ENCODE data around the gene CDK1.

CDK1 gene

GRCh38 chr10:60762554-60762953 lies 15.7 kb upstream of the CDK1 start:
- DNase-seq (ENCODE audit: extremely low spot score), result no peak
- POLR2A ChIA-PET, result interaction anchor here (1.0 kb wide), 1 partner anchor 16 kb away, joined by 4 read pairs; the partner anchor contains the start of gene CDK1
- CTCF ChIA-PET, result no interaction called here
- TF ChIP-seq CTBP1 (IDR thresholded peaks at IDR 0.05; ENCODE audit: borderline replicate concordance) (no peak), FOXA1 (IDR thresholded peaks at IDR 0.05) (no peak), SUZ12 (IDR thresholded peaks at IDR 0.05) (no peak), NFRKB (IDR thresholded peaks at IDR 0.05) (no peak), PKNOX1 (IDR thresholded peaks at IDR 0.05) (no peak), FOXK2 (IDR thresholded peaks at IDR 0.05) (no peak), HDGF (IDR thresholded peaks at IDR 0.05; ENCODE audit: borderline replicate concordance) (no peak), LEF1 (IDR thresholded peaks at IDR 0.05; ENCODE audit: borderline replicate concordance) (no peak), ELF4 (IDR thresholded peaks at IDR 0.05) (no peak), TARDBP (IDR thresholded peaks at IDR 0.05) (no peak), FOXM1 (IDR thresholded peaks at IDR 0.05; ENCODE audit: borderline replicate concordance) (no peak), BHLHE40 (IDR thresholded peaks at IDR 0.05; ENCODE audit: borderline replicate concordance) (no peak), ARNT (IDR thresholded peaks at IDR 0.05) (no peak), ZNF384 (IDR thresholded peaks at IDR 0.05) (no peak), SP1 (IDR thresholded peaks at IDR 0.05) (no peak)

GRCh38 chr10:60767424-60767823 lies 10.9 kb upstream of the CDK1 start:
- POLR2A ChIA-PET, result no interaction called here
- CTCF ChIA-PET, result no interaction called here
- DNase-seq (ENCODE audit: extremely low spot score), result no peak
- TF ChIP-seq CTBP1 (IDR thresholded peaks at IDR 0.05; ENCODE audit: borderline replicate concordance) (no peak), ARNT (IDR thresholded peaks at IDR 0.05) (no peak), BHLHE40 (IDR thresholded peaks at IDR 0.05; ENCODE audit: borderline replicate concordance) (no peak), SUZ12 (IDR thresholded peaks at IDR 0.05) (no peak), ELF4 (IDR thresholded peaks at IDR 0.05) (no peak)

GRCh38 chr10:60769406-60769805 lies 8.9 kb upstream of the CDK1 start:
- POLR2A ChIA-PET, result interaction anchor here (2.3 kb wide), 1 partner anchor 9 kb away, joined by 8 read pairs; the partner anchor contains the start of gene CDK1
- DNase-seq (ENCODE audit: extremely low spot score), result no peak
- TF ChIP-seq SUZ12 (IDR thresholded peaks at IDR 0.05), result no peak
- no peak for TF ChIP-seq ELF4 (IDR thresholded peaks at IDR 0.05)
- TF ChIP-seq FOXA1 (IDR thresholded peaks at IDR 0.05), result no peak
- no peak for TF ChIP-seq NFRKB (IDR thresholded peaks at IDR 0.05)
- TF ChIP-seq FOXM1 (IDR thresholded peaks at IDR 0.05; ENCODE audit: borderline replicate concordance), result no peak
- TF ChIP-seq TARDBP (IDR thresholded peaks at IDR 0.05), result no peak
- no peak for TF ChIP-seq FOXK2 (IDR thresholded peaks at IDR 0.05)
- no peak for TF ChIP-seq CTBP1 (IDR thresholded peaks at IDR 0.05; ENCODE audit: borderline replicate concordance)
- TF ChIP-seq L3MBTL2 (conservative IDR thresholded peaks at IDR 0.05), result no peak
- TF ChIP-seq BHLHE40 (IDR thresholded peaks at IDR 0.05; ENCODE audit: borderline replicate concordance), result no peak
- CTCF ChIA-PET, result interaction anchor here (0.7 to 1.1 kb wide), 5 partner anchors 43 to 556 kb away, joined by 3 to 5 read pairs (median 3); no protein-coding TSS in a partner anchor

GRCh38 chr10:60777696-60778213 lies 523 bp upstream of the CDK1 start:
- ChIA-PET CTCF (interaction anchor here (0.6 to 0.9 kb wide), 2 partner anchors 17 to 819 kb away, joined by 3 to 4 read pairs; no protein-coding TSS in a partner anchor), POLR2A (interaction anchor here (0.6 to 1.9 kb wide), 14 partner anchors 8 to 844 kb away, joined by 3 to 13 read pairs (median 4); no protein-coding TSS in a partner anchor)
- TF ChIP-seq HDGF (IDR thresholded peaks at IDR 0.05; ENCODE audit: borderline replicate concordance) (no peak), FOXM1 (IDR thresholded peaks at IDR 0.05; ENCODE audit: borderline replicate concordance) (no peak), ARNT (IDR thresholded peaks at IDR 0.05) (no peak), TARDBP (IDR thresholded peaks at IDR 0.05) (no peak)
- DNase-seq (ENCODE audit: extremely low spot score), result no peak

GRCh38 chr10:60778971-60779796 lies 906 bp downstream of the CDK1 start:
- DNase-seq (ENCODE audit: extremely low spot score), result no peak
- TF ChIP-seq NFRKB (IDR thresholded peaks at IDR 0.05) (no peak), ZNF384 (IDR thresholded peaks at IDR 0.05) (peak; percentile 66; the same call in 1 of the 2 replicates)
- CTCF ChIA-PET, result no interaction called here
- POLR2A ChIA-PET, result interaction anchor here (0.8 to 1.9 kb wide), 4 partner anchors 13 to 145 kb away, joined by 3 to 6 read pairs (median 3); no protein-coding TSS in a partner anchor

- TF ChIP-seq ARNT (IDR thresholded peaks at IDR 0.05) (no peak), ZNF384 (IDR thresholded peaks at IDR 0.05) (no peak), CTBP1 (IDR thresholded peaks at IDR 0.05; ENCODE audit: borderline replicate concordance) (no peak), BHLHE40 (IDR thresholded peaks at IDR 0.05; ENCODE audit: borderline replicate concordance) (no peak), PKNOX1 (IDR thresholded peaks at IDR 0.05) (no peak), ELF4 (IDR thresholded peaks at IDR 0.05) (no peak), SP1 (IDR thresholded peaks at IDR 0.05) (no peak)
- ChIA-PET POLR2A (no interaction called here), CTCF (no interaction called here)
- no peak for DNase-seq (ENCODE audit: extremely low spot score)
Observed at GRCh38 chr10:60781661-60782060, 3.4 kb downstream of the CDK1 start.

GRCh38 chr10:60784641-60785040 lies 6.4 kb downstream of the CDK1 start:
- no peak for DNase-seq (ENCODE audit: extremely low spot score)
- TF ChIP-seq FOXA1 (IDR thresholded peaks at IDR 0.05) (no peak), ZNF384 (IDR thresholded peaks at IDR 0.05) (no peak), LEF1 (IDR thresholded peaks at IDR 0.05; ENCODE audit: borderline replicate concordance) (no peak), BHLHE40 (IDR thresholded peaks at IDR 0.05; ENCODE audit: borderline replicate concordance) (no peak), TARDBP (IDR thresholded peaks at IDR 0.05) (no peak), ARNT (IDR thresholded peaks at IDR 0.05) (no peak), SP1 (IDR thresholded peaks at IDR 0.05) (no peak)
- CTCF ChIA-PET, result no interaction called here
- POLR2A ChIA-PET, result no interaction called here
